ENCODE measurements around the gene FZD1. TPM values are rescaled to one million over a fixed set of nuclear protein-coding genes. Genes with fewer than 3 reads are reported as not detected.

FZD1 gene
- total and polyA plus RNA-seq, 2 experiments from 2014 or later, result 0.34 to 1.4 TPM

DNA sequence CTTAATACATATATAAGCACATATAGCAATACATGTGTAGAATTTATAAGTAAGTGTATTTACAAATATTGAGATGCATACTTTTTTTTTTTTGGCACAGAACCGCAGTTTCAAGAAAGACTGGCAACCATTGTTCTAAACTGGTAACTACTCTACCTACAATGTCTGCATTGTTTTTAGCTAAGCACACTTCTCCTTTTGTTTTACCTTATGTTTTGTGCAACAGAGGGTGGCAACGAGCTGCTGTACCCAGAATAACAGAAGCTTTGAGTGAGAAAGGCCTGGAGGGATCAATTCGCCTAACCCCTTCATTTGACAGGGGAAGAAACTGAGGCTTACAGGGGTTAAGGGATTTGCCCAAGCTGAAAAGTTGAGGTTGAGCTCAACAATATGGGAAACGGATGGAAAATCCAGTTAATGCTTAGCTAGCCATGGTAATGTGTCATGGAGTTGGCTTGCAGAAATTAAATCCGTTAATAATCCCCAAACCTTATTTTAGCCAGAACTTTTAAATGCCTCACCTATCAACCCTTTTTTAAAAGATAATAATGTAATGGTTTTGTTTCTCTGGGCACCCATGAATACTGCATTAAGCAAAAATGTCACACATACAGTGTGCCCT, 25.5 kb downstream of the FZD1 start (continued):
- TF ChIP-seq EZH2 (IDR thresholded peaks at IDR 0.05; ENCODE audit: low read depth, unreplicated experiment) (no peak), JUNB (IDR thresholded peaks at IDR 0.05; ENCODE audit: unreplicated experiment) (no peak), POLR2AphosphoS5 (IDR thresholded peaks at IDR 0.05; ENCODE audit: low read depth) (no peak), ZNF331 (CRISPR knock-in tag; IDR thresholded peaks at IDR 0.05; ENCODE audit: low read depth) (no peak)
- TF ChIP-seq, protein P1, sequence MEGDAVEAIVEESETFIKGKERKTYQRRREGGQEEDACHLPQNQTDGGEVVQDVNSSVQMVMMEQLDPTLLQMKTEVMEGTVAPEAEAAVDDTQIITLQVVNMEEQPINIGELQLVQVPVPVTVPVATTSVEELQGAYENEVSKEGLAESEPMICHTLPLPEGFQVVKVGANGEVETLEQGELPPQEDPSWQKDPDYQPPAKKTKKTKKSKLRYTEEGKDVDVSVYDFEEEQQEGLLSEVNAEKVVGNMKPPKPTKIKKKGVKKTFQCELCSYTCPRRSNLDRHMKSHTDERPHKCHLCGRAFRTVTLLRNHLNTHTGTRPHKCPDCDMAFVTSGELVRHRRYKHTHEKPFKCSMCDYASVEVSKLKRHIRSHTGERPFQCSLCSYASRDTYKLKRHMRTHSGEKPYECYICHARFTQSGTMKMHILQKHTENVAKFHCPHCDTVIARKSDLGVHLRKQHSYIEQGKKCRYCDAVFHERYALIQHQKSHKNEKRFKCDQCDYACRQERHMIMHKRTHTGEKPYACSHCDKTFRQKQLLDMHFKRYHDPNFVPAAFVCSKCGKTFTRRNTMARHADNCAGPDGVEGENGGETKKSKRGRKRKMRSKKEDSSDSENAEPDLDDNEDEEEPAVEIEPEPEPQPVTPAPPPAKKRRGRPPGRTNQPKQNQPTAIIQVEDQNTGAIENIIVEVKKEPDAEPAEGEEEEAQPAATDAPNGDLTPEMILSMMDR (conservative IDR thresholded peaks at IDR 0.05; ENCODE audit: low read depth in 2 of 2), result no peak
- TF ChIP-seq, protein P2, sequence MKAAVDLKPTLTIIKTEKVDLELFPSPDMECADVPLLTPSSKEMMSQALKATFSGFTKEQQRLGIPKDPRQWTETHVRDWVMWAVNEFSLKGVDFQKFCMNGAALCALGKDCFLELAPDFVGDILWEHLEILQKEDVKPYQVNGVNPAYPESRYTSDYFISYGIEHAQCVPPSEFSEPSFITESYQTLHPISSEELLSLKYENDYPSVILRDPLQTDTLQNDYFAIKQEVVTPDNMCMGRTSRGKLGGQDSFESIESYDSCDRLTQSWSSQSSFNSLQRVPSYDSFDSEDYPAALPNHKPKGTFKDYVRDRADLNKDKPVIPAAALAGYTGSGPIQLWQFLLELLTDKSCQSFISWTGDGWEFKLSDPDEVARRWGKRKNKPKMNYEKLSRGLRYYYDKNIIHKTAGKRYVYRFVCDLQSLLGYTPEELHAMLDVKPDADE (IDR thresholded peaks at IDR 0.05), result no peak

DNA sequence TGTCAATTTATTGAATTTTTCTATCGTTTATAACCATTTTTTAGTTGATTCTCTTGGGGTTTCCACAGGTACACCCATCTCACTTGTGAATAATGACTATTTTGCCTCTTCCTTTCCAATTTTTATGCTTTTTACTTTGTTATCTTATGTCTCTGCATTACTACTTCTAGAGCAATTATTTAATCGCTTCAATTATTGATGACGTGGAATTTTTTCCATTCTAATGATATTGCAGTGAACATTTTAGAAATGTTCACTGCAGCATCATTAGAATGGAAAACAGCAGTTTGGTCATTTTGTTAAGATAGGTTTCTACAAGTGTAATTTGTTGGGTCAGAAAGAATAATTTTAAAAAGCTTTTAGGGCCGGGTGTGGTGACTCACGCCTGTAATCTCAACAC, 27.1 kb downstream of the FZD1 start:
- Histone ChIP-seq H3K4me3 (no peak overlapping the region), H3K79me2 (replicated peaks; ENCODE audit: insufficient read depth) (no peaks in the 10 kb centered on the region), H2AFZ (no peak overlapping the region), H3K36me3 (ENCODE audit: insufficient read depth) (no peaks in the 10 kb centered on the region), H3K4me2 (no peak overlapping the region), H3K9me2 (ENCODE audit: insufficient read depth) (no peaks in the 10 kb centered on the region), H3K4me1 (ENCODE audit: insufficient read depth) (peaks cover 5% of the 10 kb centered on the region; the same call in 1 of the 2 replicates), H3K27me3 (ENCODE audit: insufficient read depth) (peaks cover 15% of the 10 kb centered on the region), H4K20me1 (replicated peaks; ENCODE audit: insufficient read depth) (no peaks in the 10 kb centered on the region; the same call in 1 of the 2 replicates), H3K27ac (ENCODE audit: low read depth) (no peak overlapping the region), H3F3A (replicated peaks; ENCODE audit: low read depth) (no peaks in the 10 kb centered on the region)
- no peaks in the 10 kb centered on the region for H3K9me3 Mint-ChIP-seq
- peaks cover 5% of the 10 kb centered on the region for H3K27me3 Mint-ChIP-seq (ENCODE audit: insufficient read depth, low read depth, poor library complexity)
- DNase-seq (ENCODE audit: low spot score) (no peak), ATAC-seq (no peak)
- H3K36me3 Mint-ChIP-seq (ENCODE audit: low read depth), result no peaks in the 10 kb centered on the region
- H3K27ac Mint-ChIP-seq, result no peak overlapping the region
- H3K4me3 Mint-ChIP-seq, result no peak overlapping the region
- peaks cover 18% of the 10 kb centered on the region for H3K4me1 Mint-ChIP-seq
- TF ChIP-seq, protein P1 (conservative IDR thresholded peaks at IDR 0.05; ENCODE audit: low read depth in 2 of 2), result no peak
- TF ChIP-seq, protein P2 (IDR thresholded peaks at IDR 0.05), result no peak
- TF ChIP-seq ZNF114 (CRISPR knock-in tag; IDR thresholded peaks at IDR 0.05) (no peak), ZNF331 (CRISPR knock-in tag; IDR thresholded peaks at IDR 0.05; ENCODE audit: low read depth) (no peak)
- TF ChIP-seq, protein P3, sequence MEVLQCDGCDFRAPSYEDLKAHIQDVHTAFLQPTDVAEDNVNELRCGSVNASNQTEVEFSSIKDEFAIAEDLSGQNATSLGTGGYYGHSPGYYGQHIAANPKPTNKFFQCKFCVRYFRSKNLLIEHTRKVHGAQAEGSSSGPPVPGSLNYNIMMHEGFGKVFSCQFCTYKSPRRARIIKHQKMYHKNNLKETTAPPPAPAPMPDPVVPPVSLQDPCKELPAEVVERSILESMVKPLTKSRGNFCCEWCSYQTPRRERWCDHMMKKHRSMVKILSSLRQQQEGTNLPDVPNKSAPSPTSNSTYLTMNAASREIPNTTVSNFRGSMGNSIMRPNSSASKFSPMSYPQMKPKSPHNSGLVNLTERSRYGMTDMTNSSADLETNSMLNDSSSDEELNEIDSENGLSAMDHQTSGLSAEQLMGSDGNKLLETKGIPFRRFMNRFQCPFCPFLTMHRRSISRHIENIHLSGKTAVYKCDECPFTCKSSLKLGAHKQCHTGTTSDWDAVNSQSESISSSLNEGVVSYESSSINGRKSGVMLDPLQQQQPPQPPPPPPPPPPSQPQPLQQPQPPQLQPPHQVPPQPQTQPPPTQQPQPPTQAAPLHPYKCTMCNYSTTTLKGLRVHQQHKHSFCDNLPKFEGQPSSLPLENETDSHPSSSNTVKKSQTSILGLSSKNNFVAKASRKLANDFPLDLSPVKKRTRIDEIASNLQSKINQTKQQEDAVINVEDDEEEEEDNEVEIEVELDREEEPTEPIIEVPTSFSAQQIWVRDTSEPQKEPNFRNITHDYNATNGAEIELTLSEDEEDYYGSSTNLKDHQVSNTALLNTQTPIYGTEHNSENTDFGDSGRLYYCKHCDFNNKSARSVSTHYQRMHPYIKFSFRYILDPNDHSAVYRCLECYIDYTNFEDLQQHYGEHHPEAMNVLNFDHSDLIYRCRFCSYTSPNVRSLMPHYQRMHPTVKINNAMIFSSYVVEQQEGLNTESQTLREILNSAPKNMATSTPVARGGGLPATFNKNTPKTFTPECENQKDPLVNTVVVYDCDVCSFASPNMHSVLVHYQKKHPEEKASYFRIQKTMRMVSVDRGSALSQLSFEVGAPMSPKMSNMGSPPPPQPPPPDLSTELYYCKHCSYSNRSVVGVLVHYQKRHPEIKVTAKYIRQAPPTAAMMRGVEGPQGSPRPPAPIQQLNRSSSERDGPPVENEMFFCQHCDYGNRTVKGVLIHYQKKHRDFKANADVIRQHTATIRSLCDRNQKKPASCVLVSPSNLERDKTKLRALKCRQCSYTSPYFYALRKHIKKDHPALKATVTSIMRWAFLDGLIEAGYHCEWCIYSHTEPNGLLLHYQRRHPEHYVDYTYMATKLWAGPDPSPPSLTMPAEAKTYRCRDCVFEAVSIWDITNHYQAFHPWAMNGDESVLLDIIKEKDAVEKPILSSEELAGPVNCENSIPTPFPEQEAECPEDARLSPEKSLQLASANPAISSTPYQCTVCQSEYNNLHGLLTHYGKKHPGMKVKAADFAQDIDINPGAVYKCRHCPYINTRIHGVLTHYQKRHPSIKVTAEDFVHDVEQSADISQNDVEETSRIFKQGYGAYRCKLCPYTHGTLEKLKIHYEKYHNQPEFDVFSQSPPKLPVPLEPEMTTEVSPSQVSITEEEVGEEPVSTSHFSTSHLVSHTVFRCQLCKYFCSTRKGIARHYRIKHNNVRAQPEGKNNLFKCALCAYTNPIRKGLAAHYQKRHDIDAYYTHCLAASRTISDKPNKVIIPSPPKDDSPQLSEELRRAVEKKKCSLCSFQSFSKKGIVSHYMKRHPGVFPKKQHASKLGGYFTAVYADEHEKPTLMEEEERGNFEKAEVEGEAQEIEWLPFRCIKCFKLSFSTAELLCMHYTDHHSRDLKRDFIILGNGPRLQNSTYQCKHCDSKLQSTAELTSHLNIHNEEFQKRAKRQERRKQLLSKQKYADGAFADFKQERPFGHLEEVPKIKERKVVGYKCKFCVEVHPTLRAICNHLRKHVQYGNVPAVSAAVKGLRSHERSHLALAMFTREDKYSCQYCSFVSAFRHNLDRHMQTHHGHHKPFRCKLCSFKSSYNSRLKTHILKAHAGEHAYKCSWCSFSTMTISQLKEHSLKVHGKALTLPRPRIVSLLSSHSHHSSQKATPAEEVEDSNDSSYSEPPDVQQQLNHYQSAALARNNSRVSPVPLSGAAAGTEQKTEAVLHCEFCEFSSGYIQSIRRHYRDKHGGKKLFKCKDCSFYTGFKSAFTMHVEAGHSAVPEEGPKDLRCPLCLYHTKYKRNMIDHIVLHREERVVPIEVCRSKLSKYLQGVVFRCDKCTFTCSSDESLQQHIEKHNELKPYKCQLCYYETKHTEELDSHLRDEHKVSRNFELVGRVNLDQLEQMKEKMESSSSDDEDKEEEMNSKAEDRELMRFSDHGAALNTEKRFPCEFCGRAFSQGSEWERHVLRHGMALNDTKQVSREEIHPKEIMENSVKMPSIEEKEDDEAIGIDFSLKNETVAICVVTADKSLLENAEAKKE (CRISPR knock-in tag; IDR thresholded peaks at IDR 0.05), result no peak
